ENCODE results near the gene TSEN15.
"Not testable (repeated sequence)": the region's sequence is repeated elsewhere in the genome, so short reads cannot be mapped to it uniquely, and the experiment has no call there.

The TSEN15 gene

GRCh38 chr1:184088037-184088436 is 36.5 kb downstream of the TSEN15 start:
- H3K4me1 Mint-ChIP-seq = no peaks in the 10 kb centered on the region
- no peaks in the 10 kb centered on the region for H3K27me3 Mint-ChIP-seq (ENCODE audit: low read depth)
- H3K27ac Mint-ChIP-seq = no peak overlapping the region
- H3K9me3 Mint-ChIP-seq = peaks cover 3% of the 10 kb centered on the region
- no peak for TF ChIP-seq CTCF (IDR thresholded peaks at IDR 0.05; ENCODE audit: unreplicated experiment in 3 of 3)
- no peak overlapping the region for H3K4me3 Mint-ChIP-seq
- H3K36me3 Mint-ChIP-seq (ENCODE audit: low read depth) = peaks cover 18% of the 10 kb centered on the region

- Mint-ChIP-seq H3K27me3 (ENCODE audit: low read depth) (no peaks in the 10 kb centered on the region), H3K27ac (no peak overlapping the region), H3K4me3 (no peak overlapping the region), H3K4me1 (no peaks in the 10 kb centered on the region), H3K9me3 (no peaks in the 10 kb centered on the region), H3K36me3 (ENCODE audit: low read depth) (peaks cover 14% of the 10 kb centered on the region)
- no peak for TF ChIP-seq CTCF (IDR thresholded peaks at IDR 0.05; ENCODE audit: unreplicated experiment in 3 of 3)
Observed at GRCh38 chr1:184093071-184093470, 41.5 kb downstream of the TSEN15 start.

GRCh38 chr1:184096005-184096404 is 44.5 kb downstream of the TSEN15 start:
- Mint-ChIP-seq H3K4me1 (no peaks in the 10 kb centered on the region), H3K27me3 (ENCODE audit: low read depth) (no peaks in the 10 kb centered on the region), H3K9me3 (no peaks in the 10 kb centered on the region), H3K4me3 (no peak overlapping the region), H3K36me3 (ENCODE audit: low read depth) (peaks cover 18% of the 10 kb centered on the region), H3K27ac (no peak overlapping the region)
- TF ChIP-seq CTCF (IDR thresholded peaks at IDR 0.05; ENCODE audit: unreplicated experiment in 3 of 3) = no peak

GRCh38 chr1:184096580-184096979 is 45.0 kb downstream of the TSEN15 start:
- peaks cover 18% of the 10 kb centered on the region for H3K36me3 Mint-ChIP-seq (ENCODE audit: low read depth)
- H3K4me1 Mint-ChIP-seq; H3K27ac Mint-ChIP-seq; H3K4me3 Mint-ChIP-seq; H3K9me3 Mint-ChIP-seq; H3K27me3 Mint-ChIP-seq (ENCODE audit: low read depth): not testable (repeated sequence)

GRCh38 chr1:184101141-184101540 is 49.6 kb downstream of the TSEN15 start:
- H3K27ac Mint-ChIP-seq = no peak overlapping the region
- H3K9me3 Mint-ChIP-seq = peaks cover 15% of the 10 kb centered on the region
- TF ChIP-seq CTCF (IDR thresholded peaks at IDR 0.05; ENCODE audit: unreplicated experiment in 3 of 3) = no peak
- no peaks in the 10 kb centered on the region for H3K27me3 Mint-ChIP-seq (ENCODE audit: low read depth)
- peaks cover 29% of the 10 kb centered on the region for H3K36me3 Mint-ChIP-seq (ENCODE audit: low read depth)
- H3K4me3 Mint-ChIP-seq = no peak overlapping the region
- H3K4me1 Mint-ChIP-seq = no peaks in the 10 kb centered on the region

- H3K36me3 Mint-ChIP-seq (ENCODE audit: low read depth) = peaks cover 29% of the 10 kb centered on the region
- H3K4me3 Mint-ChIP-seq = no peak overlapping the region
- no peak for TF ChIP-seq CTCF (IDR thresholded peaks at IDR 0.05; ENCODE audit: unreplicated experiment in 3 of 3)
- peaks cover 19% of the 10 kb centered on the region for H3K9me3 Mint-ChIP-seq
- no peak overlapping the region for H3K27ac Mint-ChIP-seq
- no peaks in the 10 kb centered on the region for H3K4me1 Mint-ChIP-seq
- no peaks in the 10 kb centered on the region for H3K27me3 Mint-ChIP-seq (ENCODE audit: low read depth)
Observed at GRCh38 chr1:184101571-184101970, 50.0 kb downstream of the TSEN15 start.

Data from nephron (organoid).